CD4-positive, alpha-beta T cell (primary cell): Measurements from ENCODE around the gene AKR1E2. TPM values are rescaled to one million over a fixed set of nuclear protein-coding genes. Genes with fewer than 3 reads are reported as not detected.

ENCODE experiments used
- ATAC-seq: fragments of 200-7000 bp; cut with Tn5 transposase; one replicate; pipeline ENCODE4 v1.10.0; 2022; ENCODE audit warnings: mild to moderate bottlenecking; ENCODE audit not compliant: poor library complexity
- CTCF ChIA-PET: fragments of 350-600 bp; sonication (Branson Sonifier 250); formaldehyde crosslinking; loops from one replicate; lab custom pipeline; 2021; ENCODE audit warnings: antibody characterized with exemption, inconsistent platforms; lab: Charles Lee
- POLR2A ChIA-PET: fragments of 350-600 bp; sonication (Branson Sonifier 250); formaldehyde crosslinking; loops from one replicate; lab custom pipeline; 2021; ENCODE audit warnings: antibody characterized with exemption, inconsistent platforms; lab: Charles Lee
- DNase-seq, 14 experiments: peaks; one replicate each; pipeline ENCODE4 v3.0.0-alpha.2; 2013 to 2020; ENCODE audit warnings: mixed read lengths in 2 of 14
- H3K27ac ChIP-seq, 2 donors: one replicate each; pipeline versions ENCODE4 v1.5.1 to v1.7.0; 2013; ENCODE audit warnings: low read length in 2 of 2, low read depth in 1 of 2, mild to moderate bottlenecking in 1 of 2
- H3K27me3 ChIP-seq, 2 experiments: 1 replicate in 1 of 2; 2 replicates in 1 of 2; pipeline versions ENCODE4 v1.6.1 to v1.7.0; 2013; ENCODE audit warnings: low read length in 2 of 2, control low read depth in 1 of 2, mild to moderate bottlenecking in 1 of 2, moderate library complexity in 1 of 2; ENCODE audit not compliant: insufficient read depth in 2 of 2, control insufficient read depth in 1 of 2
- H3K36me3 ChIP-seq: one replicate; pipeline ENCODE4 v1.6.1; 2013; ENCODE audit warnings: low read length, control low read depth; ENCODE audit not compliant: insufficient read depth
- H3K4me1 ChIP-seq: one replicate; pipeline ENCODE4 v1.6.1; 2013; ENCODE audit warnings: low read length, control low read depth; ENCODE audit not compliant: insufficient read depth
- H3K4me3 ChIP-seq: one replicate; pipeline ENCODE4 v1.5.1; 2013; ENCODE audit warnings: mild to moderate bottlenecking, low read length, moderate library complexity
- H3K9me3 ChIP-seq, 2 experiments: 1 replicate in 1 of 2; 2 replicates in 1 of 2; pipeline versions ENCODE4 v1.6.1 to v1.7.0; 2013; ENCODE audit warnings: low read length in 2 of 2, mild to moderate bottlenecking in 2 of 2, control low read depth in 1 of 2, moderate library complexity in 1 of 2; ENCODE audit not compliant: control insufficient read depth in 1 of 2, insufficient read depth in 1 of 2
- H3K27ac Mint-ChIP-seq: one replicate; pipeline ENCODE4 v1.8.0; 2020; ENCODE audit warnings: mixed read lengths
- H3K27me3 Mint-ChIP-seq: one replicate; pipeline ENCODE4 v1.8.0; 2021; ENCODE audit warnings: mixed read lengths
- H3K36me3 Mint-ChIP-seq: one replicate; pipeline ENCODE4 v1.8.0; 2021; ENCODE audit warnings: low read depth, mixed read lengths
- H3K4me1 Mint-ChIP-seq: one replicate; pipeline ENCODE4 v1.8.0; 2021; ENCODE audit warnings: low read depth, mixed read lengths
- H3K4me3 Mint-ChIP-seq: one replicate; pipeline ENCODE4 v1.8.0; 2020; ENCODE audit warnings: mild to moderate bottlenecking, mixed read lengths
- H3K9me3 Mint-ChIP-seq: one replicate; pipeline ENCODE4 v1.8.0; 2020; ENCODE audit warnings: mixed read lengths
- intact Hi-C, 2 experiments: fragments of 100-400 bp; cut with DNase I in 1 of 2; cut with micrococcal nuclease in 1 of 2; formaldehyde crosslinking; loops; one replicate each; pipeline versions ENCODE4 v1.15.1 to v1.9.0; 2023 to 2025; cut with DNase I, micrococcal nuclease
- total RNA-seq, 174 experiments: library from RNA in 2 of 174; stranded (reverse) in 2 of 174; gene quantifications; one replicate each; pipeline ENCODE4 v1.2.3 and lab custom pipeline; 2021 to 2026
- TF ChIP-seq, protein P1 (sequence below): fragments of 200-600 bp; IDR thresholded peaks from one replicate; pipeline ENCODE4 v1.8.0; 2022; ENCODE audit warnings: antibody characterized with exemption, mild to moderate bottlenecking

AKR1E2 gene
- total RNA-seq, 2 experiments from 2014 or later: 26.0 to 30.4 TPM

GRCh38 chr10:4892681-4893080 lies 66.7 kb downstream of the AKR1E2 start:
- Mint-ChIP-seq H3K9me3 (no peaks in the 10 kb centered on the region), H3K4me3 (no peak overlapping the region), H3K27ac (no peak overlapping the region), H3K27me3 (no peaks in the 10 kb centered on the region), H3K4me1 (no peaks in the 10 kb centered on the region), H3K36me3 (peaks cover 29% of the 10 kb centered on the region)
- Histone ChIP-seq H3K27ac (no peak overlapping the region), H3K27me3 (no peaks in the 10 kb centered on the region), H3K4me1 (no peaks in the 10 kb centered on the region), H3K36me3 (no peaks in the 10 kb centered on the region), H3K9me3 (no peaks in the 10 kb centered on the region), H3K4me3 (no peak overlapping the region)
- TF ChIP-seq, protein P1, sequence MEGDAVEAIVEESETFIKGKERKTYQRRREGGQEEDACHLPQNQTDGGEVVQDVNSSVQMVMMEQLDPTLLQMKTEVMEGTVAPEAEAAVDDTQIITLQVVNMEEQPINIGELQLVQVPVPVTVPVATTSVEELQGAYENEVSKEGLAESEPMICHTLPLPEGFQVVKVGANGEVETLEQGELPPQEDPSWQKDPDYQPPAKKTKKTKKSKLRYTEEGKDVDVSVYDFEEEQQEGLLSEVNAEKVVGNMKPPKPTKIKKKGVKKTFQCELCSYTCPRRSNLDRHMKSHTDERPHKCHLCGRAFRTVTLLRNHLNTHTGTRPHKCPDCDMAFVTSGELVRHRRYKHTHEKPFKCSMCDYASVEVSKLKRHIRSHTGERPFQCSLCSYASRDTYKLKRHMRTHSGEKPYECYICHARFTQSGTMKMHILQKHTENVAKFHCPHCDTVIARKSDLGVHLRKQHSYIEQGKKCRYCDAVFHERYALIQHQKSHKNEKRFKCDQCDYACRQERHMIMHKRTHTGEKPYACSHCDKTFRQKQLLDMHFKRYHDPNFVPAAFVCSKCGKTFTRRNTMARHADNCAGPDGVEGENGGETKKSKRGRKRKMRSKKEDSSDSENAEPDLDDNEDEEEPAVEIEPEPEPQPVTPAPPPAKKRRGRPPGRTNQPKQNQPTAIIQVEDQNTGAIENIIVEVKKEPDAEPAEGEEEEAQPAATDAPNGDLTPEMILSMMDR: no peak
- POLR2A ChIA-PET: interaction anchor here (0.6 kb wide), 1 partner anchor 1644 kb away, joined by 3 read pairs; no protein-coding TSS in a partner anchor
- intact Hi-C loops: no loop called here
- no peak for DNase-seq
- CTCF ChIA-PET: no interaction called here
- no peak for ATAC-seq

GRCh38 chr10:4894335-4894734 lies 68.3 kb downstream of the AKR1E2 start:
- H3K27ac ChIP-seq: no peak overlapping the region
- TF ChIP-seq, protein P1: no peak
- H3K9me3 Mint-ChIP-seq: peaks cover 3% of the 10 kb centered on the region
- no peaks in the 10 kb centered on the region for H3K4me1 ChIP-seq
- no peaks in the 10 kb centered on the region for H3K9me3 ChIP-seq
- intact Hi-C loops: no loop called here
- H3K27me3 Mint-ChIP-seq: no peaks in the 10 kb centered on the region
- no peaks in the 10 kb centered on the region for H3K27me3 ChIP-seq
- H3K4me3 ChIP-seq: no peak overlapping the region
- peaks cover 20% of the 10 kb centered on the region for H3K36me3 Mint-ChIP-seq
- ATAC-seq (no peak), DNase-seq (no peak)
- CTCF ChIA-PET: interaction anchor here (0.6 to 1.0 kb wide), 2 partner anchors 45 to 534 kb away, joined by 3 read pairs; no protein-coding TSS in a partner anchor
- H3K4me1 Mint-ChIP-seq: no peaks in the 10 kb centered on the region
- H3K4me3 Mint-ChIP-seq: no peak overlapping the region
- H3K27ac Mint-ChIP-seq: no peak overlapping the region
- POLR2A ChIA-PET: no interaction called here
- H3K36me3 ChIP-seq: no peaks in the 10 kb centered on the region

Other genes starting within 250 kb of the AKR1E2 start
- 1 to 10 TPM; 1.6 to 2.6 TPM for gene AKR1C1, start 137.2 kb downstream of the AKR1E2 start, total RNA-seq
- under 1 TPM in 1 of 2 experiments, not detected in 1; 0.41 TPM for gene AKR1C2, start 177.7 kb downstream of the AKR1E2 start, total RNA-seq